Ureter (tissue), 1 donor: Measurements from ENCODE around the gene ARMH3. TPM values are rescaled to one million over a fixed set of nuclear protein-coding genes. Genes with fewer than 3 reads are reported as not detected.
"Not testable (repeated sequence)": the region's sequence is repeated elsewhere in the genome, so short reads cannot be mapped to it uniquely, and the experiment has no call there.

ENCODE experiments used
- DNase-seq: peaks from one replicate; pipeline ENCODE4 v3.0.0-alpha.2; 2020; ENCODE audit warnings: low spot score
- total RNA-seq: library from RNA; stranded (reverse); gene quantifications from one replicate; pipeline ENCODE4 v1.2.4, GENCODE V29; 2023
- donor health status: DM: yes; HTN: yes; CAD: no.

The ARMH3 gene
- total RNA-seq = 26.5 TPM

GRCh38 chr10:102055647-102056419 is at the start of gene ARMH3:
ARMH3 (minus strand) TSS chr10:102056173; CDS start chr10:102040114, 16,059 bp downstream.
- DNase-seq = peak; percentile 93

GRCh38 chr10:102102421-102102820 is 46.4 kb upstream of the ARMH3 start:
- no peak for DNase-seq

GRCh38 chr10:102101152-102101551 is 45.2 kb upstream of the ARMH3 start:
- no peak for DNase-seq

DNA sequence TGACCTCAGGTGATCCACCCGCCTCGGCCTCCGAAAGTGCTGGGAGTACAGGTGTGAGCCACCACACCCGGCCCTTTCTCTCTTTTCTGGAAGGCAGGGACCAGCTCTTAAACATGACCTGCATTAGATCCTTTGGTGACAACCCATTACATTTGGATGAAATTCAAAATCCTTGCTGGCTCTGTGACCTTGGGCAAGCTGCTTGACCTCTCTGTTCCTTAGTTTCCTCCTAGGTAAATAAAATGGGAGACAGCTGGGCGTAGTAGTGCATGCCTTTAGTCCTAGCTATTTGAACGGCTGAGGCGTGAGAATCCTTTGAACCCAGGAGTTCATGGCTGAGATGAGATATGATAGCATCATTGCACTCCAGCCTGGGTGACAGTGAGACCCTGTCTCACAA is 40.5 kb upstream of the ARMH3 start:
- DNase-seq = no peak

DNA sequence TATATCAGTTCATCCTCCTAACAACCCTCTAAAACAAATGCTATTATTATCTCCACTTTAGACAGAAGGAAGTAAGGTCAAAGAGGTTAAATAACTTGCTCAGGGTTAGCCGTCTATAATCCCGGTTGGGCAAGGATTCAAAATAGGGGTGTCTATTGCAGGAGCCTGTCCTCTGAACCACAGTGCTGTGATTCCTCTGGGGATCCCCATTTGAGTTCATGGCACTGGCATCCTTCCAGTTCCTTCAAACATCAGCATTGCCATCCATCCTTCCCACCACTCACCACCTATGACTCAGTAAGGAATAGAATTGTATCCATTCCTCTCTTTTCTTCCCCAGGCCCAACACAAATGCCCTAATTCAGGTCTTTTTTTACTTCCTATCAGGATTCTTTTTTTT is 34.8 kb upstream of the ARMH3 start:
- DNase-seq = no peak

- no peak for DNase-seq
Measured at GRCh38 chr10:102086196-102086595, 30.2 kb upstream of the ARMH3 start.

DNA sequence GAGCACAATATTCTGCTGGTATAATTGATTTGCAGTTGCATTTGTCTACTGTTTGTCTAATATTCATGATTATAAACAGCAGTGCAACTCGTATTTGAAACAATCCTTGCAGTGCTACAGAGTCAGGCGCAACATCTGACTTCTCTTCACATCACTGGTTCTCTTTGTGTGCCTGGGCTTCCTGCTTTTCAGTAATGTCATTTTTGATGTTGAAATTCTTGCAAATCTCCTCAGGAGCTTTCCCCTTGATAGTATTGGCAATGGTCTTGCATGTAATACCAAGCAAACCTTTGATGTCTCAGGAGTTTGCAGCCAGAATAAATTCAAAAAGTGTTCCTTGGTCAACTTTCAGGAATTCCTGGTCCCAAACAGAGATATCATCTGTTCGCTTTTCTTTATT is 29.4 kb upstream of the ARMH3 start:
- no peak for DNase-seq

GRCh38 chr10:102083541-102083940 is 27.6 kb upstream of the ARMH3 start:
- DNase-seq = no peak

- peak; percentile 85 for DNase-seq
Measured at GRCh38 chr10:102072673-102073527, 16.9 kb upstream of the ARMH3 start.

DNA sequence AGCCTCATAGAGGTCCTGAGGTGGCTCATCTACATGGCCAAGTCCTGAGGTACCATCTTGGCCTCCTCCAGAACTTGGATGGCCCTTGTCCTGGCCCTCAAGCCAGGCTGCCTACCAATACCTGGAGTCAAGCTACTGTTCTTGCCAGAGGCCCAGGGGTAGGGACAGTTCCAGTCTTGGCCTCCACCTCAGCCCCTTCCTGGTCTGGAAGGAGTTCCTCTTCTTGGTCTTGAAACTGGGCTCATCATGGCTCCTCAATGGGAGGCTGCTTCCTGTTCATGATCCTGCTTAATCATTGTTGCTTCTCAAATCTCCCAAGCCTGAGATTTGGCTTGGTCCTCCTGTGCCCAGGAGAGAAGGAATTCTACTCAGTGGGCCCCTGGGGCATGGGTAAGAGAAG is 13.1 kb upstream of the ARMH3 start:
- no peak for DNase-seq

DNA sequence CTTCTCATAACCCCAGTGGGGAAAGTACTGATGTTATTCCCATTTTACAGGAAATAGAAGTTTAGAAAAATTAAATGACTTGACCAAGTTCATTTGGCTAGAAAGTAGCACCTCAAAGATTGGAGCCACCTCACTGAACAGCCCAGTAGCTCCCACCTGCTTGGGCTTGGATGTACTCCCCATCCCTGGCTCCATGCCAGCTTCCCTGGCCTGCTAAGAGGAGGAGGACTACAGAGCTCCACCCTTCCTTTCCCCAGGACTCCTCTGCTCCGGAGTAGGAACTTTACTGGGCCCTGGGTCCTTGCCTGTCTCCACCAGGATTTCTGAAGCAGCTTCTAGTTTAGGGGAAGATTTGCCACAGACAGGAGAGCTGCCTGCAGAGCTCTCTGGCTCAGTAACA is 12.2 kb upstream of the ARMH3 start:
- no peak for DNase-seq

GRCh38 chr10:102067091-102067916 is 11.3 kb upstream of the ARMH3 start:
- no peak for DNase-seq

GRCh38 chr10:102066399-102067088 is 10.6 kb upstream of the ARMH3 start:
- no peak for DNase-seq

- no peak for DNase-seq
Measured at GRCh38 chr10:102065561-102066398, 9.8 kb upstream of the ARMH3 start.

DNA sequence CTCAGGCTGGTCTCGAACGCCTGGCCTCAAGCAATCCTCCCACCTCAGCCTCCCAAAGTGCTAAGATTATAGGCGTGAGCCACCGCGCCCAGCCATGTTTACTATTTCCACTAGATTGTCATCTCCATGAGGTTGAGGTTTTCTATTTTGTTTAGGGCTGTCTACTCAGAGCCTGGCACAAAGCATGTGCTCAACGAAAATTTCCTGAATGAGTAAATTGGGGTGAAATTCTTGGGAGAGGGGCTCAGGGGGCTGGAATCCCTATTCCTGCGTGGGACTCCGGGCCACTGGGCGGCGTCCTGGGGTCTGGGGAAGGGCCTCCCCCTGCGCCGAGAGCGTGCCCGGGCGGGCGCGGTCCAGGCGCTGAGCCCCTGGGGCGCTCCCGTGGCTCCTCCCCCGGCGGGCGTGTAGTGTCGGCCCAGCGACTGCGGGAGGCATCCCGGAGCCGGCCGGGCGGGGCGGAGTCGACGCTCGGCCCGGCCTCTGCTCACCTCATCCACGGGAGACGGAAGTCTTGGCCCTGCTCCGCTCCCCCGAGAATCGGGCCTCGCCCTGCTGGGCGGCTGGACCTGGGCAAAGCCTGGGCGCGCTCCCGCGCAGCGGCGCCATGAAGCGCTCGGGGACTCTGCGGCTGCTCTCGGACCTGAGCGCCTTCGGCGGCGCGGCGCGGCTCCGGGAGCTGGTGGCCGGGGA is 9.0 kb upstream of the ARMH3 start, which contains the start of gene HPS6:
TSS of gene HPS6 (plus strand) at position 482 of the 693 bp plus-strand sequence. CDS start at position 608, 126 bp downstream.
- peak; percentile 91 for DNase-seq

DNA sequence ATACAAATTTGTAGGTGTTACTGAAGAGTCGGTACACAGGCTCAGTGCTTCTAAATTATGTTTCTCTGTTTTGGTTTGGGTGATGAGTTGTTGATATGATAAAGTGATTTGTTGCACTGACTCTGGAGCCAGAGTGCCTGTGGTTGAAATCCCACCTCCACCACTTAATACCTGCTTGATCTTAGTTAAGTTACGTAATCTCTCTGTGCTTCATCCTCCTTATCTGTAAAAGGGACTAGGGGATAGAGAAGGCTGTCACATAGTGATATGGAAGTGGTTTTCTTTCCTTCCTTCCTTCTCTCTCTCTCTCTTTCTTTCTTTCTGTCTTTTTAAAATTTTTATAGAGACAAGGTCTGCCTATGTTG is 8.5 kb upstream of the ARMH3 start:
- no peak for DNase-seq

DNA sequence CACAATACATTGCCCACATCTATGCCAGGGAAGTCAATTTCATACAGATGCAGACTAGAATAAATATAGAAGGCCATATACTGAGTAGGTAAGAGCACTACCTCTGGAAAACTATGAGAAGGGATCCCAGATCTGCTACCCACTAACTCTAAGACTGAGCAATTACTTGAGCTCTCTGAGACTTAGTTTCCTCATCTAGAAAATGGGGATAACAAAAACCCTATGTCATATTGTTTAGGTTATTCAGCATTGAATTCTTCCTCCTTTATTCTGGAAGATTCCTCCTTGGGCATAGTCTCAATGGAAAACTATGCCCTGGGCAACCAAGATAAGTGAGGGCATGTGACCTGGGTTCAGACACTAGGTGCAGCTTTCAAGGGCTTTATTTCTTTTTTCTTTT is 4.0 kb upstream of the ARMH3 start:
- no peak for DNase-seq

- not testable (repeated sequence) for DNase-seq
Measured at GRCh38 chr10:102054881-102055646, 909 bp downstream of the ARMH3 start.

- DNase-seq = no peak
Measured at GRCh38 chr10:102046095-102046494, 9.9 kb downstream of the ARMH3 start.
